BLaER1 (cell line): ENCODE measurements around the gene SLC7A8.
"Not testable (repeated sequence)": the region's sequence is repeated elsewhere in the genome, so short reads cannot be mapped to it uniquely, and the experiment has no call there.

Experiments
- H3K27ac ChIP-seq: shearing (Covaris generic); formaldehyde crosslinking; 2 replicates; pipeline ENCODE4 v1.8.1; 2022
- H3K27me3 ChIP-seq: shearing (Covaris generic); formaldehyde crosslinking; 2 replicates; pipeline ENCODE4 v1.8.1; 2022
- H3K36me3 ChIP-seq: shearing (Covaris generic); formaldehyde crosslinking; 2 replicates; pipeline ENCODE4 v1.8.1; 2022
- H3K4me1 ChIP-seq: shearing (Covaris generic); formaldehyde crosslinking; 2 replicates; pipeline ENCODE4 v1.8.1; 2022
- H3K4me2 ChIP-seq: shearing (Covaris generic); formaldehyde crosslinking; 2 replicates; pipeline ENCODE4 v1.8.1; 2022
- H3K4me3 ChIP-seq: shearing (Covaris generic); formaldehyde crosslinking; 2 replicates; pipeline ENCODE4 v1.8.1; 2022
- H3K9ac ChIP-seq: shearing (Covaris generic); formaldehyde crosslinking; 2 replicates; pipeline ENCODE4 v1.8.1; 2022
- H3K9me3 ChIP-seq: shearing (Covaris generic); formaldehyde crosslinking; 2 replicates; pipeline ENCODE4 v1.8.1; 2022
- H4K20me1 ChIP-seq: shearing (Covaris generic); formaldehyde crosslinking; 2 replicates; pipeline ENCODE4 v1.8.1; 2022
- Cebpa-rat ChIP-seq: shearing (Covaris generic); IDR thresholded peaks from 2 replicates; pipeline ENCODE4 v1.8.1; 2022

SLC7A8 gene

GRCh38 chr14:23183479-23183878 is at the start of gene SLC7A8:
SLC7A8 (minus strand) TSS chr14:23183660; CDS start chr14:23182914, 746 bp downstream.
- no peak within 1 kb of the TSS; the same call in 1 of the 2 replicates for H3K4me2 ChIP-seq
- no peak within 1 kb of the TSS for H3K4me3 ChIP-seq
- no peak within 1 kb of the TSS for H3K9ac ChIP-seq
- H3K27ac ChIP-seq = no peak within 1 kb of the TSS
- no peak for TF ChIP-seq Cebpa-rat
- H3K27me3 ChIP-seq = peaks cover 31% of the 10 kb centered on the region
- peaks cover 9% of the 10 kb centered on the region; the same call in 1 of the 2 replicates for H3K9me3 ChIP-seq
- H4K20me1 ChIP-seq = no peaks in the 10 kb centered on the region
- no peaks in the 10 kb centered on the region for H3K36me3 ChIP-seq
- peaks cover 6% of the 10 kb centered on the region; the same call in 1 of the 2 replicates for H3K4me1 ChIP-seq

- not testable (repeated sequence) for H3K27me3 ChIP-seq, H3K9me3 ChIP-seq, H3K4me3 ChIP-seq, H3K36me3 ChIP-seq, H3K4me1 ChIP-seq, H3K4me2 ChIP-seq, H4K20me1 ChIP-seq, H3K27ac ChIP-seq, H3K9ac ChIP-seq
These were observed 48.9 kb upstream of the SLC7A8 start for GRCh38 chr14:23232241-23232808.

- Histone ChIP-seq H3K9me3 (peaks cover 23% of the 10 kb centered on the region), H3K4me3 (no peak overlapping the region), H3K27me3 (no peaks in the 10 kb centered on the region), H4K20me1 (no peaks in the 10 kb centered on the region), H3K9ac (no peak overlapping the region), H3K4me2 (no peak overlapping the region), H3K4me1 (no peaks in the 10 kb centered on the region), H3K36me3 (no peaks in the 10 kb centered on the region), H3K27ac (no peak overlapping the region)
- TF ChIP-seq Cebpa-rat = no peak
These were observed 45.4 kb upstream of the SLC7A8 start for GRCh38 chr14:23228812-23229211.

- no peak overlapping the region for H3K4me2 ChIP-seq
- no peak for TF ChIP-seq Cebpa-rat
These were observed 44.1 kb upstream of the SLC7A8 start for GRCh38 chr14:23227566-23227965.

GRCh38 chr14:23224958-23225357 is 41.5 kb upstream of the SLC7A8 start:
- H3K27me3 ChIP-seq, H3K4me1 ChIP-seq, H3K36me3 ChIP-seq, H3K4me2 ChIP-seq, H3K4me3 ChIP-seq, H3K9ac ChIP-seq, H4K20me1 ChIP-seq, H3K27ac ChIP-seq: not testable (repeated sequence)
- H3K9me3 ChIP-seq = peaks cover 13% of the 10 kb centered on the region; the same call in 1 of the 2 replicates

More at GRCh38 chr14:23227566-23227965, 44.1 kb upstream of the SLC7A8 start:
- Histone ChIP-seq H3K9ac (no peak overlapping the region), H3K4me3 (no peak overlapping the region), H3K36me3 (no peaks in the 10 kb centered on the region), H3K4me1 (no peaks in the 10 kb centered on the region), H3K27me3 (no peaks in the 10 kb centered on the region), H4K20me1 (no peaks in the 10 kb centered on the region), H3K9me3 (peaks cover 23% of the 10 kb centered on the region), H3K27ac (no peak overlapping the region)

- no peak overlapping the region for H3K9ac ChIP-seq
- no peaks in the 10 kb centered on the region for H3K27me3 ChIP-seq
- H3K9me3 ChIP-seq = peaks cover 15% of the 10 kb centered on the region
- no peak overlapping the region for H3K27ac ChIP-seq
- H4K20me1 ChIP-seq = no peaks in the 10 kb centered on the region
- no peak overlapping the region for H3K4me3 ChIP-seq
- no peaks in the 10 kb centered on the region for H3K4me1 ChIP-seq
- no peaks in the 10 kb centered on the region for H3K36me3 ChIP-seq
- TF ChIP-seq Cebpa-rat = no peak
- H3K4me2 ChIP-seq = no peak overlapping the region
These were observed 35.6 kb upstream of the SLC7A8 start for GRCh38 chr14:23219075-23219474.

- Histone ChIP-seq H4K20me1 (no peaks in the 10 kb centered on the region), H3K4me2 (no peak overlapping the region), H3K9ac (no peak overlapping the region), H3K4me1 (no peaks in the 10 kb centered on the region), H3K27me3 (no peaks in the 10 kb centered on the region), H3K9me3 (peaks cover 15% of the 10 kb centered on the region), H3K36me3 (no peaks in the 10 kb centered on the region), H3K27ac (no peak overlapping the region), H3K4me3 (no peak overlapping the region)
- TF ChIP-seq Cebpa-rat = no peak
These were observed 33.9 kb upstream of the SLC7A8 start for GRCh38 chr14:23217032-23218020.

GRCh38 chr14:23215421-23215820 is 32.0 kb upstream of the SLC7A8 start:
- Histone ChIP-seq H4K20me1 (no peaks in the 10 kb centered on the region), H3K4me3 (no peak overlapping the region), H3K4me1 (no peaks in the 10 kb centered on the region), H3K9ac (no peak overlapping the region), H3K4me2 (no peak overlapping the region), H3K27ac (no peak overlapping the region), H3K9me3 (peaks cover 15% of the 10 kb centered on the region), H3K27me3 (no peaks in the 10 kb centered on the region), H3K36me3 (no peaks in the 10 kb centered on the region)
- TF ChIP-seq Cebpa-rat = no peak

GRCh38 chr14:23209651-23210423 is 26.4 kb upstream of the SLC7A8 start:
- no peak for TF ChIP-seq Cebpa-rat
- no peaks in the 10 kb centered on the region for H3K4me1 ChIP-seq
- H3K27ac ChIP-seq = no peak overlapping the region
- peaks cover 3% of the 10 kb centered on the region for H3K9me3 ChIP-seq
- no peak overlapping the region for H3K4me3 ChIP-seq
- no peak overlapping the region for H3K4me2 ChIP-seq
- H3K27me3 ChIP-seq = no peaks in the 10 kb centered on the region
- H3K9ac ChIP-seq = no peak overlapping the region
- H3K36me3 ChIP-seq = no peaks in the 10 kb centered on the region
- H4K20me1 ChIP-seq = no peaks in the 10 kb centered on the region
